GM12872 (cell line): ENCODE data around the gene C1QTNF1.

Source experiments
- TF ChIP-seq, protein P1 (sequence below): IDR thresholded peaks from 3 replicates; pipeline ENCODE4 v1.5.1; 2011; ENCODE audit warnings: low read depth, mild to moderate bottlenecking, low read length, moderate library complexity; ENCODE audit not compliant: insufficient read depth

C1QTNF1 gene

DNA sequence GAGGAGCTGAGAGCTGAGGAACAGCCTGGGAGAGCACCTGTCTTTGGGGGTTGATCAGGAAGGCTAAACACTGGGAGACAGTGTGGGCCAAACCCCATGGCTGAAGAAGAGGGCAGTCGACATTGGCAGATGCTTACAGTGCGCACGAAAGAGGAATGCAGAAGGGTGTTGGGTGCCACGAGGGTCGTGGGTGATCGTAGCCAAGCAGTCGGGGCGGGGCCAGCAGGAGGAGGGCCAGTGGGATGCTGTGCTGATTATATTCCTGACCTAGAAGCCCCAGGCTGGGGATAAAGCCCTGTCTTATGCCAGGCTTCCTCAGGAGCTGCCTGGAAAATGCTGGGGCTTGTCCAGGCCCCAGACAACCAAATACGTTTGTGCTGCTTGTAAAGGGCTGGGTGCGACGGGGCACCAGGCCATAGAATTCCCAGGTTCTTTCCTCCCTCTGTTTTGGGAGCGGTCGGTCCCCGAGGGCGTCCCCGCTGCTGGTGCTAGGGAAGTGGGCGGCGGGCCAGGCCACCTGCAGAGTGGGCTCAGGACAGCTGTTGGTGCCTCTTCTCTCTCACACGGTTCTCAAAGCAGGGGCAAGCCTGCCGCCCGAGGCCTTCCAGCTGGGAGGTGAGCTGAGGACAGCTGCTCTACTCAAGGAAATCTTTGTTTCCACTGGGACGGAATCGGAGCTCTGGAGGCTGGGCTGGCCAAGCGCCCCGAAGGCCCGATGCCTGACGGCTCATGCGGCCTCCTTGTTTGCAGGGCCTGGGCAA is 10.0 kb downstream of the C1QTNF1 start:
- TF ChIP-seq, protein P1, sequence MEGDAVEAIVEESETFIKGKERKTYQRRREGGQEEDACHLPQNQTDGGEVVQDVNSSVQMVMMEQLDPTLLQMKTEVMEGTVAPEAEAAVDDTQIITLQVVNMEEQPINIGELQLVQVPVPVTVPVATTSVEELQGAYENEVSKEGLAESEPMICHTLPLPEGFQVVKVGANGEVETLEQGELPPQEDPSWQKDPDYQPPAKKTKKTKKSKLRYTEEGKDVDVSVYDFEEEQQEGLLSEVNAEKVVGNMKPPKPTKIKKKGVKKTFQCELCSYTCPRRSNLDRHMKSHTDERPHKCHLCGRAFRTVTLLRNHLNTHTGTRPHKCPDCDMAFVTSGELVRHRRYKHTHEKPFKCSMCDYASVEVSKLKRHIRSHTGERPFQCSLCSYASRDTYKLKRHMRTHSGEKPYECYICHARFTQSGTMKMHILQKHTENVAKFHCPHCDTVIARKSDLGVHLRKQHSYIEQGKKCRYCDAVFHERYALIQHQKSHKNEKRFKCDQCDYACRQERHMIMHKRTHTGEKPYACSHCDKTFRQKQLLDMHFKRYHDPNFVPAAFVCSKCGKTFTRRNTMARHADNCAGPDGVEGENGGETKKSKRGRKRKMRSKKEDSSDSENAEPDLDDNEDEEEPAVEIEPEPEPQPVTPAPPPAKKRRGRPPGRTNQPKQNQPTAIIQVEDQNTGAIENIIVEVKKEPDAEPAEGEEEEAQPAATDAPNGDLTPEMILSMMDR, result no peak

DNA sequence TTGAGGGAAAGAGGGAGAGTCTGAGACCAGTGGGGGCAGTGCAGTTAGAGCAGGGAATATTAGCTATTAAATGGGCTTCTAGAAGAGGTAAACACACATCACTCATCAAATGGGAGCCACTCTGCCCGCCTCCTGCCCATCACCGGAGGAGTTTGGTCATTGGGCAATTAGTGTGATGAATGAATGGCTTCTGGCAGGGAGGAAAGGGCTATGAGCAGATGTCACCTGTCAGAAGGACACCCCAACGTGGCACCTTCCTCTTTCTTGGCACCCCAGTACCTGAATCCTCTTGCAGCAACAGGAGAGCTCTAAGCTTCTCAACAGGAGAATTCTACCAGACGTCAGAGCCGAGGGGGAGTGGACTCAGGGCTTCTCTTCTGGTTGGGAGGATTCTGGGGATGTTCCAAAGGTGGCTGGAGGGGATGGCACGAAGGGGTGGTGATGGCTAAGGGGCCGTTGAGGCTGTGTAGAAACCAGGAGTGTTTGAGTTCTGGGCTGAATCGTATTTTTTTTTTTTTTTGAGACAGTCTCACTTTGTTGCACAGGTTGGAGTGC is 11.0 kb downstream of the C1QTNF1 start:
- TF ChIP-seq, protein P1, result no peak

DNA sequence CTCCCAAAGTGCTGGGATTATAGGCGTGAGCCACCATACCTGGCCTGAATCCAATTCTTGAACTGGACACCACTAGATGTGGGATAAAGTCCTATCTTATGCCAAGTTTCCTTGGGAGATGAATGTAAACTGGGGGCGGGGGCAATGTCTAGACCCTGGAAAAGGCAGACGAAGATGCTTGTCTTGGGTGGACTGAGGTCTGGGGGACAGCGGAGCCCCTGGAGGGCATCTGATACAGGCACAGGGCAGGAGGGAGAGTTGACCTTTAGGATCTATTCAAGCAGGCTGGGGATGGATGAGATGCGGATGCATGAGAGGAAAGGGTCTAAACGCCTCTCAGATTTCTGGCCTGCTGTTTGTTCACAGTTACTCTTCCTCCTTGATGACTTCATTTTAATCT is 11.7 kb downstream of the C1QTNF1 start:
- TF ChIP-seq, protein P1, result no peak

GRCh38 chr17:79036181-79036580 is 12.2 kb downstream of the C1QTNF1 start:
- TF ChIP-seq, protein P1, result no peak

DNA sequence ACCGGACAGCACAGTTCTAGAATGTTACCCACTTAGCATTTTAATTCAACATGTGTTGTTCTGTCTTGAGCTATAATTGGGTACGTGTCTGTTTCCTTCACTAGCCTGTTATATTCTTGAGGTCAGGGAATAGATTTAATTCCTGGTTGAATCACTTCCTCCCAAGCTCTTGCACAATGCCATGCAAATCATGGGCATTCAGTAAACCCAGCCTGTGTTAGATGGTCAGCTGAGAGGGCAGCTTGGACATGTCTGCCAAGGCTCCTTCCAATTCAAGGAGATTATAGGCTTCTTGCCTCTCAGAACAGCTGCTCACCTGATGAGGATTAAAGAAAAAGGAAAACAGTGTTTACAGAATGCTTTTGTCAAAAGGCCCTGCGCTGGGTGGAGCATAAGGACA is 12.6 kb downstream of the C1QTNF1 start:
- TF ChIP-seq, protein P1, result no peak

DNA sequence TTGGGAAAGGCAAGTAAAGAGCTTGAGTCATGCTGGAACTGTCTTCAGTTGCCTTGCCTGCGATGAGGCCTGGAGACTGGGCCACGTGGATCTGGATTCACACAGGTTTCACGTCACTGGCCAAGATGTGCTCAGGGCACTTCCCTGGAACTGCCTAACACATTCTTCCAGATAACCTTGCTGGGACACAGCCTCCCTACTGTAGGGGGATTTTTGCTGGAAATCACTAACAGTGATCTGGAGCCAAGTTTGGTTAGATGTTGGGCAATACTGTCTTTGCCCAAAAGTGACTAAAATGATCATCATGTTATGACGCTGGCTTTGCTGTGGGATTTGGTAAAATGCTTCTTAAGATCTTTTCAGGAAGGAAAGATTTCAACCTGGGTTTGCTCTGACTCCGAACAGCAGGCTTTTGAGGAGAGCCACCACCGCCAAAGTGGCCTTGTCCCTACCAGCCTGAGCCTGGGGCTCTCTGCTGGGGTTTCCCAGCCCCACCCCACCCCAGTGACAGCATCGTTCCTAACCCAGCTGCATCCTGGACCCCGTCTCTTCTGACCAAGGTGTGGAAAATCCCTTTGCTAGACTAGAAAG is 14.7 kb downstream of the C1QTNF1 start:
- TF ChIP-seq, protein P1, result no peak

DNA sequence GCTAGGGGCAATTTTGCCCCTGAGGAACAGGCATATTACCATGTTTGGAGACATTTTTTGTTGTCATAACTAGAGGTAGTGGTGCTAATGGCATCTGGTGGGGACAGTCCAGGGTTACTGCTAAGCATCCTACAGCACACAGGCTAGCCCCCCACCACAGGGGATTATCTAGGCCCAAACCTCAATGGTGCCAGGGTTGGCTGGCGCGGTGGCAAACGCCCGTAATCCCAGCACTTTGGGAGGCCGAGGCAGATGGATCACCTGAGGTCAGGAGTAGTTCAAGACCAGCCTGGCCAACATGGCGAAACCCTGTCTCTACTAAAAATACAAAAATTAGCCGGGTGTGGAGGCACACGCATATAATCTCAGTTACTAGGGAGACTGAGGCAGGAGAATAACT is 15.2 kb downstream of the C1QTNF1 start:
- TF ChIP-seq, protein P1, result no peak
